Neural cell (in vitro differentiated cells): ENCODE results near the gene EML6. TPM values are rescaled to one million over a fixed set of nuclear protein-coding genes. Genes with fewer than 3 reads are reported as not detected.

Source experiments
- H2AFZ ChIP-seq: fragments of 200-600, 300-800 bp; sonication (generic), shearing (Covaris generic); 2 replicates; pipeline ENCODE4 v1.6.0; 2014; ENCODE audit warnings: low read depth, mild to moderate bottlenecking, antibody characterized with exemption, low read length, moderate library complexity
- H3F3A ChIP-seq: fragments of 200-600 bp; shearing (Covaris generic); 2 replicates; pipeline ENCODE4 v1.6.1; 2016; ENCODE audit warnings: mild to moderate bottlenecking, moderate library complexity, mixed read lengths, antibody characterized with exemption, low read length; ENCODE audit not compliant: insufficient read depth, poor library complexity, severe bottlenecking
- H3K27ac ChIP-seq: fragments of 200-600, 300-800 bp; sonication (generic), shearing (Covaris generic); 2 replicates; pipeline ENCODE4 v1.5.1; 2014; ENCODE audit warnings: mild to moderate bottlenecking, low read length, moderate library complexity
- H3K27me3 ChIP-seq: fragments of 300-800, 200-600 bp; sonication (generic), shearing (Covaris generic); 2 replicates; pipeline ENCODE4 v1.6.0; 2014; ENCODE audit warnings: mild to moderate bottlenecking, low read depth, low read length, moderate library complexity; ENCODE audit not compliant: insufficient read depth
- H3K36me3 ChIP-seq: fragments of 300-800, 200-600 bp; sonication (generic), shearing (Covaris generic); 2 replicates; pipeline ENCODE4 v1.5.1; 2014; ENCODE audit warnings: mild to moderate bottlenecking, antibody characterized with exemption, low read length, moderate library complexity; ENCODE audit not compliant: insufficient read depth
- H3K4me2 ChIP-seq: fragments of 300-800, 200-600 bp; sonication (generic), shearing (Covaris generic); 2 replicates; pipeline ENCODE4 v1.6.0; 2014; ENCODE audit warnings: mild to moderate bottlenecking, low read length
- H3K4me3 ChIP-seq: fragments of 300-800, 200-600 bp; sonication (generic), shearing (Covaris generic); 2 replicates; pipeline ENCODE4 v1.5.1; 2014; ENCODE audit warnings: mild to moderate bottlenecking, low read length, moderate library complexity
- H3K79me2 ChIP-seq: fragments of 200-600 bp; shearing (Covaris generic); replicated peaks from 2 replicates; pipeline ENCODE4 v1.6.0; 2014; ENCODE audit warnings: mild to moderate bottlenecking, low read length, moderate library complexity; ENCODE audit not compliant: insufficient read depth
- H3K9ac ChIP-seq: fragments of 300-800, 200-600 bp; sonication (generic), shearing (Covaris generic); 2 replicates; pipeline ENCODE4 v1.6.1; 2016; ENCODE audit warnings: mild to moderate bottlenecking, low read length, mixed read lengths
- H3K9me2 ChIP-seq: fragments of 200-600 bp; shearing (Covaris generic); 2 replicates; pipeline ENCODE4 v1.6.1; 2016; ENCODE audit warnings: mild to moderate bottlenecking, low read length, mixed read lengths; ENCODE audit not compliant: insufficient read depth
- H3K9me3 ChIP-seq: fragments of 200-600, 300-800 bp; sonication (generic), shearing (Covaris generic); 2 replicates; pipeline ENCODE4 v1.6.1; 2016; ENCODE audit warnings: mild to moderate bottlenecking, mixed run types, low read length, moderate library complexity, mixed read lengths
- H4K20me1 ChIP-seq: fragments of 200-600 bp; shearing (Covaris generic); 2 replicates; pipeline ENCODE4 v1.6.1; 2016; ENCODE audit warnings: mild to moderate bottlenecking, mixed run types; ENCODE audit not compliant: insufficient read depth
- CTCF ChIP-seq: fragments of 450-650 bp; IDR thresholded peaks from 2 replicates; pipeline ENCODE4 v1.5.1; 2014; ENCODE audit warnings: antibody characterized with exemption, mild to moderate bottlenecking, moderate library complexity; ENCODE audit not compliant: poor library complexity, severe bottlenecking
- EP300 ChIP-seq: fragments of 450-650 bp; conservative IDR thresholded peaks from 2 replicates; pipeline ENCODE4 v1.6.1; 2014; ENCODE audit warnings: antibody characterized with exemption, mild to moderate bottlenecking, moderate library complexity; ENCODE audit not compliant: poor library complexity, severe bottlenecking
- EZH2 ChIP-seq: fragments of 200-600, 300-800 bp; shearing (Covaris generic), sonication (generic); IDR thresholded peaks from 2 replicates; pipeline ENCODE4 v1.6.1; 2014; ENCODE audit warnings: antibody characterized with exemption, low read length, borderline replicate concordance, mild to moderate bottlenecking; ENCODE audit not compliant: insufficient read depth, poor library complexity, severe bottlenecking
- MXI1 ChIP-seq: fragments of 450-650 bp; conservative IDR thresholded peaks from 2 replicates; pipeline ENCODE4 v1.6.1; 2014; ENCODE audit warnings: antibody characterized with exemption, mild to moderate bottlenecking; ENCODE audit not compliant: poor library complexity, severe bottlenecking
- POLR2AphosphoS5 ChIP-seq: IDR thresholded peaks from 2 replicates; pipeline ENCODE4 v1.6.1; 2012
- RAD21 ChIP-seq: fragments of 450-650 bp; conservative IDR thresholded peaks from 2 replicates; pipeline ENCODE4 v1.6.1; 2014; ENCODE audit warnings: antibody characterized with exemption, mild to moderate bottlenecking, moderate library complexity
- SMC3 ChIP-seq: fragments of 450-650 bp; conservative IDR thresholded peaks from 2 replicates; pipeline ENCODE4 v1.6.1; 2014; ENCODE audit warnings: antibody characterized with exemption, mild to moderate bottlenecking, moderate library complexity; ENCODE audit not compliant: poor library complexity
- TAF1 ChIP-seq: IDR thresholded peaks from 2 replicates; pipeline ENCODE4 v1.6.1; 2012; ENCODE audit warnings: low read depth
- polyA plus RNA-seq: library from polyadenylated mRNA; depleted of rRNA; stranded (reverse); fragments of >200 nt; gene quantifications from 2 replicates; pipeline ENCODE4 v1.2.3, GENCODE V29; 2014
- TF ChIP-seq, protein P1 (sequence below): IDR thresholded peaks from 2 replicates; pipeline ENCODE4 v1.6.1; 2012; ENCODE audit warnings: borderline replicate concordance

EML6 gene
- polyA plus RNA-seq, 1 donor from 2014 or later: 13.4 TPM

GRCh38 chr2:54901224-54901986 is 177.9 kb downstream of the EML6 start:
- Histone ChIP-seq H3K9ac (no peak overlapping the region), H3K79me2 (no peaks in the 10 kb centered on the region), H3K4me3 (no peak overlapping the region), H3K9me2 (no peaks in the 10 kb centered on the region), H4K20me1 (no peaks in the 10 kb centered on the region), H3K27me3 (no peaks in the 10 kb centered on the region), H3K4me2 (no peak overlapping the region), H3K27ac (no peak overlapping the region), H3K36me3 (no peaks in the 10 kb centered on the region), H3F3A (no peaks in the 10 kb centered on the region), H3K9me3 (no peaks in the 10 kb centered on the region), H2AFZ (no peak overlapping the region)
- TF ChIP-seq TAF1: no peak
- TF ChIP-seq RAD21: no peak
- no peak for TF ChIP-seq CTCF
- no peak for TF ChIP-seq SMC3
- no peak for TF ChIP-seq EZH2
- TF ChIP-seq, protein P1, sequence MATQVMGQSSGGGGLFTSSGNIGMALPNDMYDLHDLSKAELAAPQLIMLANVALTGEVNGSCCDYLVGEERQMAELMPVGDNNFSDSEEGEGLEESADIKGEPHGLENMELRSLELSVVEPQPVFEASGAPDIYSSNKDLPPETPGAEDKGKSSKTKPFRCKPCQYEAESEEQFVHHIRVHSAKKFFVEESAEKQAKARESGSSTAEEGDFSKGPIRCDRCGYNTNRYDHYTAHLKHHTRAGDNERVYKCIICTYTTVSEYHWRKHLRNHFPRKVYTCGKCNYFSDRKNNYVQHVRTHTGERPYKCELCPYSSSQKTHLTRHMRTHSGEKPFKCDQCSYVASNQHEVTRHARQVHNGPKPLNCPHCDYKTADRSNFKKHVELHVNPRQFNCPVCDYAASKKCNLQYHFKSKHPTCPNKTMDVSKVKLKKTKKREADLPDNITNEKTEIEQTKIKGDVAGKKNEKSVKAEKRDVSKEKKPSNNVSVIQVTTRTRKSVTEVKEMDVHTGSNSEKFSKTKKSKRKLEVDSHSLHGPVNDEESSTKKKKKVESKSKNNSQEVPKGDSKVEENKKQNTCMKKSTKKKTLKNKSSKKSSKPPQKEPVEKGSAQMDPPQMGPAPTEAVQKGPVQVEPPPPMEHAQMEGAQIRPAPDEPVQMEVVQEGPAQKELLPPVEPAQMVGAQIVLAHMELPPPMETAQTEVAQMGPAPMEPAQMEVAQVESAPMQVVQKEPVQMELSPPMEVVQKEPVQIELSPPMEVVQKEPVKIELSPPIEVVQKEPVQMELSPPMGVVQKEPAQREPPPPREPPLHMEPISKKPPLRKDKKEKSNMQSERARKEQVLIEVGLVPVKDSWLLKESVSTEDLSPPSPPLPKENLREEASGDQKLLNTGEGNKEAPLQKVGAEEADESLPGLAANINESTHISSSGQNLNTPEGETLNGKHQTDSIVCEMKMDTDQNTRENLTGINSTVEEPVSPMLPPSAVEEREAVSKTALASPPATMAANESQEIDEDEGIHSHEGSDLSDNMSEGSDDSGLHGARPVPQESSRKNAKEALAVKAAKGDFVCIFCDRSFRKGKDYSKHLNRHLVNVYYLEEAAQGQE: no peak
- no peak for TF ChIP-seq EP300
- TF ChIP-seq POLR2AphosphoS5: no peak
- no peak for TF ChIP-seq MXI1

DNA sequence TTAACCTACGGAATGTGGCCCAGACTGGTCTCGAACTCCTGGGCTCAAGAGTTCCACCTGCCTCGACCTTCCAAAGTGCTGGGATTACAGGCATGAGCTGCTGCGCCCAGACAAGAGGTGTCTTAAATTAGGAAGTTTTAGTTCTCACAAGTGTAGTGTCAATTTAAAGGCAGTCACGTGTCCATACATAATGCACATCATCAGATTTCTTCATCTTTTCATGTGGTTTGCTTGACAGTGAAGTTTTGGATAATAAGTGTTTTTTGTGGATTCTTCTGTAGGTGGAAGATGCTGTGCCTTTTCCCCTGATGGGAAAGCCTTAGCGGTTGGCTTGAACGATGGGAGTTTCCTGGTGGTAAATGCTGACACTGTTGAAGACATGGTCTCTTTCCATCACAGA is 179.3 kb downstream of the EML6 start:
- Histone ChIP-seq H3K4me2 (no peak overlapping the region), H3K9ac (no peak overlapping the region), H3F3A (no peaks in the 10 kb centered on the region), H3K79me2 (no peaks in the 10 kb centered on the region), H3K4me3 (no peak overlapping the region), H3K9me2 (no peaks in the 10 kb centered on the region), H3K27me3 (no peaks in the 10 kb centered on the region), H2AFZ (no peak overlapping the region), H3K27ac (no peak overlapping the region), H4K20me1 (no peaks in the 10 kb centered on the region), H3K9me3 (no peaks in the 10 kb centered on the region), H3K36me3 (no peaks in the 10 kb centered on the region)
- TF ChIP-seq SMC3 (no peak), POLR2AphosphoS5 (no peak), EP300 (no peak), CTCF (no peak), TAF1 (no peak), EZH2 (no peak), RAD21 (no peak), MXI1 (no peak)
- TF ChIP-seq, protein P1: no peak
